C4-2B (cell line): Measurements from ENCODE around the gene SLC35G4.

Source experiments
- H3K27ac ChIP-seq: fragments of 450-650 bp; 2 replicates; pipeline ENCODE4 v1.5.1; 2017
- CTCF ChIP-seq: fragments of 450-650 bp; conservative IDR thresholded peaks from 2 replicates; pipeline ENCODE4 v1.5.1; 2017; ENCODE audit warnings: mild to moderate bottlenecking
- ZFX ChIP-seq: fragments of 450-650 bp; IDR thresholded peaks from 2 replicates; pipeline ENCODE4 v1.6.1; 2017

The SLC35G4 gene

GRCh38 chr18:11649839-11650238, 40.4 kb downstream of the SLC35G4 start:
- TF ChIP-seq CTCF, result no peak
- no peak for TF ChIP-seq ZFX
- no peak overlapping the region for H3K27ac ChIP-seq

GRCh38 chr18:11651899-11652298, 42.5 kb downstream of the SLC35G4 start:
- no peak for TF ChIP-seq CTCF
- no peak for TF ChIP-seq ZFX
- H3K27ac ChIP-seq, result no peak overlapping the region

GRCh38 chr18:11653521-11653920, 44.1 kb downstream of the SLC35G4 start:
- TF ChIP-seq ZFX (no peak), CTCF (no peak)
- no peak overlapping the region for H3K27ac ChIP-seq

- no peak overlapping the region for H3K27ac ChIP-seq
- TF ChIP-seq ZFX (no peak), CTCF (peak; percentile 96)
Observed at GRCh38 chr18:11654736-11655605, 45.6 kb downstream of the SLC35G4 start.

- TF ChIP-seq ZFX, result no peak
- TF ChIP-seq CTCF, result peak; percentile 56
- H3K27ac ChIP-seq, result no peak overlapping the region
Observed at GRCh38 chr18:11655606-11655932, 46.2 kb downstream of the SLC35G4 start.

- TF ChIP-seq ZFX (no peak), CTCF (no peak)
- H3K27ac ChIP-seq, result no peak overlapping the region
Observed at GRCh38 chr18:11657152-11657551, 47.8 kb downstream of the SLC35G4 start.

- TF ChIP-seq ZFX (no peak), CTCF (no peak)
- no peak overlapping the region for H3K27ac ChIP-seq
Observed at GRCh38 chr18:11657554-11657953, 48.2 kb downstream of the SLC35G4 start.
